HepG2 (cell line): ENCODE results near the gene GPR107. TPM values are rescaled to one million over a fixed set of nuclear protein-coding genes. Genes with fewer than 3 reads are reported as not detected.

Experiments used
- ATAC-seq: fragments of 200-7000 bp; cut with Tn5 transposase; 3 replicates; pipeline ENCODE4 v1.9.1; 2020; ENCODE audit warnings: mild to moderate bottlenecking, moderate library complexity
- BruUV-seq: library from RNA; stranded (reverse); fragments of 400-500 nt; replicated peaks from 2 replicates; lab custom pipeline; 2021; lab: Mats Ljungman, UMichigan
- CTCF ChIA-PET: fragments of 300-600 bp; formaldehyde crosslinking; extraction: SDS; loops from one replicate; lab custom pipeline; 2021; ENCODE audit warnings: low total read pairs, inconsistent platforms, low intra/inter-chr PET ratio; lab: Yijun Ruan, JAX
- POLR2A ChIA-PET: fragments of 350-600 bp; sonication (Branson Sonifier 250); formaldehyde crosslinking; loops from one replicate; lab custom pipeline; 2020; ENCODE audit warnings: antibody characterized with exemption, inconsistent platforms; lab: Yijun Ruan, JAX
- DNase-seq: peaks from one replicate; pipeline ENCODE4 v3.0.0-alpha.2; 2015; ENCODE audit warnings: low spot score
- FAIRE-seq: peaks from 3 replicates; lab custom pipeline; 2011; peaks lifted over from hg19 to GRCh38; lab: Jason Lieb, UNC
- H2AFZ ChIP-seq: one replicate; pipeline ENCODE4 v1.6.1; 2011; ENCODE audit warnings: low read length, inconsistent platforms
- H3K27ac ChIP-seq: fragments of 300-600 bp; 3 replicates; pipeline ENCODE4 v1.8.0; 2011; ENCODE audit warnings: mixed run types, mild to moderate bottlenecking, mixed read lengths, low read length, inconsistent platforms; ENCODE audit not compliant: insufficient read depth; ENCODE audit errors: extremely low read length
- H3K27me3 ChIP-seq, 2 experiments: fragments of 200-600 bp in 1 of 2; 2 replicates in 1 of 2; 3 replicates in 1 of 2; pipeline versions ENCODE4 v1.6.0 to v1.8.0; 2011; ENCODE audit warnings: low read length in 2 of 2, mild to moderate bottlenecking in 2 of 2, moderate library complexity in 2 of 2, inconsistent platforms in 1 of 2; ENCODE audit not compliant: insufficient read depth in 2 of 2, control insufficient read depth in 1 of 2
- H3K36me3 ChIP-seq, 2 experiments: fragments of 200-600 bp in 1 of 2; replicated peaks in 1 of 2; 2 replicates in 1 of 2; 3 replicates in 1 of 2; pipeline versions ENCODE4 v1.5.1 to v1.8.0; 2011; ENCODE audit warnings: low read length in 2 of 2, inconsistent platforms in 1 of 2; ENCODE audit not compliant: insufficient read depth in 2 of 2, control insufficient read depth in 1 of 2
- H3K4me1 ChIP-seq: 2 replicates; pipeline ENCODE4 v1.5.1; 2012; ENCODE audit warnings: low read length, inconsistent platforms; ENCODE audit not compliant: insufficient read depth
- H3K4me2 ChIP-seq: 2 replicates; pipeline ENCODE4 v1.6.0; 2011; ENCODE audit warnings: low read depth, low read length, inconsistent platforms
- H3K4me3 ChIP-seq, 3 experiments: fragments of 200-600 bp in 1 of 3; sonication (generic), shearing (Covaris generic) in 1 of 3; replicated peaks in 1 of 3; 2 replicates each; pipeline ENCODE4 v1.5.1; 2011 to 2016; ENCODE audit warnings: low read length in 3 of 3, inconsistent platforms in 2 of 3, low read depth in 2 of 3, mild to moderate bottlenecking in 2 of 3, control low read depth in 1 of 3, mixed read lengths in 1 of 3; ENCODE audit not compliant: insufficient read depth in 1 of 3
- H3K79me2 ChIP-seq: one replicate; pipeline ENCODE4 v1.6.1; 2011; ENCODE audit warnings: low read length, inconsistent platforms; ENCODE audit not compliant: insufficient read depth
- H3K9ac ChIP-seq: 2 replicates; pipeline ENCODE4 v1.6.0; 2011; ENCODE audit warnings: mild to moderate bottlenecking, low read depth, low read length, inconsistent platforms; ENCODE audit not compliant: insufficient read depth
- H3K9me3 ChIP-seq: 2 replicates; pipeline ENCODE4 v1.5.1; 2012; ENCODE audit warnings: mild to moderate bottlenecking, low read length
- H4K20me1 ChIP-seq: 2 replicates; pipeline ENCODE4 v1.6.0; 2011; ENCODE audit warnings: inconsistent platforms, mild to moderate bottlenecking, low read length, moderate library complexity; ENCODE audit not compliant: insufficient read depth
- ARHGAP35 ChIP-seq: sonication (generic); formaldehyde crosslinking; IDR thresholded peaks from 2 replicates; pipeline ENCODE4 v1.9.0; 2022; ENCODE audit warnings: mild to moderate bottlenecking, inconsistent platforms, moderate library complexity, missing genetic modification reagents, borderline replicate concordance
- ARNT ChIP-seq: fragments of 450-650 bp; IDR thresholded peaks from 2 replicates; pipeline ENCODE4 v1.6.1; 2017
- FOXK1 ChIP-seq: sonication (generic); formaldehyde crosslinking; IDR thresholded peaks from 2 replicates; pipeline ENCODE4 v1.4.0; 2020; ENCODE audit warnings: low read depth, missing genetic modification reagents, borderline replicate concordance
- MEF2D ChIP-seq: sonication (generic); formaldehyde crosslinking; IDR thresholded peaks from 2 replicates; pipeline ENCODE4 v1.5.1; 2020; ENCODE audit warnings: mild to moderate bottlenecking, missing genetic modification reagents
- MXI1 ChIP-seq: IDR thresholded peaks from 3 replicates; pipeline ENCODE4 v1.6.1; 2012; ENCODE audit warnings: low read depth, low read length, inconsistent platforms, borderline replicate concordance
- PRDM4 ChIP-seq: sonication (generic); formaldehyde crosslinking; IDR thresholded peaks from 2 replicates; pipeline ENCODE4 v1.9.0; 2021; ENCODE audit warnings: missing genetic modification reagents, borderline replicate concordance
- WGBS: methylation state at CpG from one replicate; pipeline ENCODE4 v1.1.6; 2017; ENCODE audit warnings: low lambda C conversion rate; 5-methylcytosine and 5-hydroxymethylcytosine counted together
- in situ Hi-C: cut with HindIII; loops from 2 replicates; pipeline ENCODE4 v1.10.0; 2017; ENCODE audit warnings: low pct_unique_long_range_greater_than_20kb; ENCODE audit not compliant: extremely low pct_ligation_motif_present
- intact Hi-C: fragments of 100-400 bp; cut with micrococcal nuclease; formaldehyde crosslinking; loops from one replicate; pipeline ENCODE4 v1.10.0; 2022; ENCODE audit not compliant: unreplicated experiment
- polyA plus RNA-seq, 8 experiments: library from polyadenylated mRNA; depleted of rRNA in 3 of 8; stranded (reverse) in 7 of 8; unstranded in 1 of 8; fragments of >200 nt; fragmentation: Illumina TruSeq in 4 of 8; extraction: Trizol in 4 of 8; gene quantifications; 2 replicates each; pipeline versions ENCODE4 v1.2.1 to v1.2.3, GENCODE V29; 2011 to 2016; ENCODE audit warnings: low read depth in 4 of 8, missing spikeins in 1 of 8, mixed read lengths in 1 of 8; ENCODE audit not compliant: insufficient read depth in 1 of 8
- total RNA-seq, 5 experiments: library from RNA; depleted of rRNA; stranded (reverse); fragments of >200 nt; fragmentation: Illumina TruSeq; extraction: Trizol; gene quantifications; 2 replicates each; pipeline ENCODE4 v1.2.3, GENCODE V29; 2016; ENCODE audit warnings: low read depth in 1 of 5
- TF ChIP-seq, protein P1 (sequence below): sonication (generic); formaldehyde crosslinking; IDR thresholded peaks from 2 replicates; pipeline ENCODE4 v1.8.1; 2022; ENCODE audit warnings: low read depth, mild to moderate bottlenecking, missing genetic modification reagents
- TF ChIP-seq, protein P2 (sequence below): sonication (generic); formaldehyde crosslinking; IDR thresholded peaks from 2 replicates; pipeline ENCODE4 v1.5.1; 2020; ENCODE audit warnings: mild to moderate bottlenecking, missing genetic modification reagents, borderline replicate concordance

GPR107 gene
- total and polyA plus RNA-seq, 2 of the 13 experiments (the other 11 are each of a cell fraction or from before 2014, with no cell fraction given) = 22.5 to 24.4 TPM

DNA sequence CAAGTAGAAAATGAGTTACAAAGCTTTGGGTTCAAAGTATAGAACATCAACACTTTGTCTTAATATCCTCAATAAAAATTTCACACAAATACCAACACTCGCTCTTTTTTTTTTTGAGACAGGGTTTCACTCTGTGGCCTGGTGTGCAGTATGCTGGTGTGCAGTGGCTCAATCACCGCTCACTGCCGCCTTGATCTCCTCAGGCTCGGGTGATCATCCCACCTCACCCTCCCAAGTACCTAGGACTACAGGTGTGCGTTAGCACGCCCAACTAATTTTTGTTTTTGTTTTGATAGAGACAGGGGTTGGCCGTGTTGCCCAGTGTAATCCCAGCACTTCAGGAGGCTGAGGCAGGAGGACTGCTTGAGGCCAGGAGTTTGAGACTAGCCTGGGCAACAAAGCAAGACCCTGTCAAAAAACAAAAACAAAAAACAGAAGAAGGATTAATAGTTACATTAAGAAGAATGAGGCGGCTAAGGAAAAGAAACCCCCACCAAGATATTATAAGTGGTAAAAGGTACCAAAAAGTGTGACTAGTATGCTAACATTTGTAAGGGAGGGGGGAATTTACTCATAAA is 31.1 kb upstream of the GPR107 start:
- H3K4me2 ChIP-seq = no peak overlapping the region
- 87% methylated on average over 8 of the region's 8 CpGs for WGBS
- no peaks in the 10 kb centered on the region for H3K36me3 ChIP-seq
- no peak overlapping the region for H3K27ac ChIP-seq
- TF ChIP-seq, protein P1, sequence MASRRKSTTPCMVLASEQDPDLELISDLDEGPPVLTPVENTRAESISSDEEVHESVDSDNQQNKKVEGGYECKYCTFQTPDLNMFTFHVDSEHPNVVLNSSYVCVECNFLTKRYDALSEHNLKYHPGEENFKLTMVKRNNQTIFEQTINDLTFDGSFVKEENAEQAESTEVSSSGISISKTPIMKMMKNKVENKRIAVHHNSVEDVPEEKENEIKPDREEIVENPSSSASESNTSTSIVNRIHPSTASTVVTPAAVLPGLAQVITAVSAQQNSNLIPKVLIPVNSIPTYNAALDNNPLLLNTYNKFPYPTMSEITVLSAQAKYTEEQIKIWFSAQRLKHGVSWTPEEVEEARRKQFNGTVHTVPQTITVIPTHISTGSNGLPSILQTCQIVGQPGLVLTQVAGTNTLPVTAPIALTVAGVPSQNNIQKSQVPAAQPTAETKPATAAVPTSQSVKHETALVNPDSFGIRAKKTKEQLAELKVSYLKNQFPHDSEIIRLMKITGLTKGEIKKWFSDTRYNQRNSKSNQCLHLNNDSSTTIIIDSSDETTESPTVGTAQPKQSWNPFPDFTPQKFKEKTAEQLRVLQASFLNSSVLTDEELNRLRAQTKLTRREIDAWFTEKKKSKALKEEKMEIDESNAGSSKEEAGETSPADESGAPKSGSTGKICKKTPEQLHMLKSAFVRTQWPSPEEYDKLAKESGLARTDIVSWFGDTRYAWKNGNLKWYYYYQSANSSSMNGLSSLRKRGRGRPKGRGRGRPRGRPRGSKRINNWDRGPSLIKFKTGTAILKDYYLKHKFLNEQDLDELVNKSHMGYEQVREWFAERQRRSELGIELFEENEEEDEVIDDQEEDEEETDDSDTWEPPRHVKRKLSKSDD (CRISPR knock-in tag) = no peak
- no peak for TF ChIP-seq MXI1
- ChIA-PET CTCF (no interaction called here), POLR2A (no interaction called here)
- in situ Hi-C loops = no loop called here
- DNase-seq = no peak
- H3K27me3 ChIP-seq = no peaks in the 10 kb centered on the region
- H4K20me1 ChIP-seq = no peaks in the 10 kb centered on the region
- peaks cover 34% of the 10 kb centered on the region for H3K4me1 ChIP-seq
- H2AFZ ChIP-seq = no peak overlapping the region
- no peak overlapping the region for H3K4me3 ChIP-seq
- BruUV-seq = no TSS peak
- H3K9me3 ChIP-seq = no peaks in the 10 kb centered on the region
- peaks cover 24% of the 10 kb centered on the region for H3K79me2 ChIP-seq
- FAIRE-seq = no peak
- H3K9ac ChIP-seq = no peak overlapping the region
- intact Hi-C loops = no loop called here
- ATAC-seq = no peak

GRCh38 chr9:130023144-130023787 is 30.4 kb upstream of the GPR107 start:
- ChIA-PET POLR2A (no interaction called here), CTCF (no interaction called here)
- DNase-seq (no peak), FAIRE-seq (no peak), ATAC-seq (no peak)
- H3K9ac ChIP-seq = no peak overlapping the region
- H3K27ac ChIP-seq = no peak overlapping the region
- no peak overlapping the region for H3K4me3 ChIP-seq
- peaks cover 31% of the 10 kb centered on the region for H3K79me2 ChIP-seq
- no peaks in the 10 kb centered on the region for H3K9me3 ChIP-seq
- no peaks in the 10 kb centered on the region for H3K36me3 ChIP-seq
- no peak overlapping the region for H2AFZ ChIP-seq
- H4K20me1 ChIP-seq = no peaks in the 10 kb centered on the region
- BruUV-seq = no TSS peak
- H3K4me1 ChIP-seq = peaks cover 40% of the 10 kb centered on the region
- no peak overlapping the region for H3K4me2 ChIP-seq
- WGBS = 87% methylated on average over 7 of the region's 7 CpGs
- in situ Hi-C loops (no loop called here), intact Hi-C loops (no loop called here)
- no peaks in the 10 kb centered on the region for H3K27me3 ChIP-seq
- no peak for TF ChIP-seq ARHGAP35 (CRISPR knock-in tag)
- TF ChIP-seq, protein P2, sequence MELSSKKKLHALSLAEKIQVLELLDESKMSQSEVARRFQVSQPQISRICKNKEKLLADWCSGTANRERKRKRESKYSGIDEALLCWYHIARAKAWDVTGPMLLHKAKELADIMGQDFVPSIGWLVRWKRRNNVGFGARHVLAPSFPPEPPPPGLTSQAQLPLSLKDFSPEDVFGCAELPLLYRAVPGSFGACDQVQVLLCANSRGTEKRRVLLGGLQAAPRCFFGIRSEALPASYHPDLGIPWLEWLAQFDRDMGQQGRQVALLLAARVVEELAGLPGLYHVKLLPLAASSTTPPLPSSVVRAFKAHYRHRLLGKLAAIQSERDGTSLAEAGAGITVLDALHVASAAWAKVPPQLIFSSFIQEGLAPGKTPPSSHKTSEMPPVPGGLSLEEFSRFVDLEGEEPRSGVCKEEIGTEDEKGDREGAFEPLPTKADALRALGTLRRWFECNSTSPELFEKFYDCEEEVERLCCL = no peak
- no peak for TF ChIP-seq FOXK1 (CRISPR knock-in tag)
- no peak for TF ChIP-seq MEF2D (CRISPR knock-in tag)
- no peak for TF ChIP-seq PRDM4 (CRISPR knock-in tag)
- TF ChIP-seq ARNT = no peak
